ENCODE data around the gene LHPP.
A peak's percentile ranks its signal among the peaks of the same experiment; 100 is the strongest.

The LHPP gene

DNA sequence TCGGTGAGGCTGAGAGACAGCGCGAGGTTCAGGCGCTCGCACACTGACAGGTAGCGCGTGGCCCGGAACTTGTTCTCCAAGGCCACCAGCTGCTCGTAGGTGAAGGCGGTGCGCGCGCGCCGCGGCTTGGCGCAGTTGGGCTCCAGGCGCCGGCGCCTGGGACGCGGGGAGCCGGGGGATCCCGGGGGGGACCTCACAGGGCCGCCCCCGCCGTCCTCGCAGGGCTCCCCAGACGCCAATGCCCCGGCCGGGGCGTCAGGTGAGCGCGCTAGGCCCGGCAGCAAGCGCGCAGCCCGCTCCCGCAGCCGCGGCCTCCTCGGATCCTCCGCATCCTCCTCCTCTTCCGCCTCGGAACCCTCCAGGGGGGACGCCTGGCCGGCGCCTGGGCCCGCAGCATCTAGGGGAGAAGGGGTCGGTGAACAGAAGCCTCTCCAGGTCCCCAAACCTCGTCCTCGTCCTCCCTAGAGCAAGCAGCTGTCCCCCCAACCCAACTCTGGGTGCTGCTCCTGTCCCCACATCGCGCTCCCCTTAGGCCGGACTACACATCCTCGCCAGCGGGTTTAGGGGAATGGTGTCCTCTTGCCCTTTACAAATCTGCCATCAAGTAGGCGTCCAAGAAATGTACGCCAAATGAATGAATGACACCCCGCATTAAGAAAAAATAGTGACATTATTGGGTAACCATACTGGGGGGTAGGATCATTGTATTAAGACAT, 13.7 kb upstream of the LHPP start:
- DNase-seq (no peak), ATAC-seq (no peak)

DNA sequence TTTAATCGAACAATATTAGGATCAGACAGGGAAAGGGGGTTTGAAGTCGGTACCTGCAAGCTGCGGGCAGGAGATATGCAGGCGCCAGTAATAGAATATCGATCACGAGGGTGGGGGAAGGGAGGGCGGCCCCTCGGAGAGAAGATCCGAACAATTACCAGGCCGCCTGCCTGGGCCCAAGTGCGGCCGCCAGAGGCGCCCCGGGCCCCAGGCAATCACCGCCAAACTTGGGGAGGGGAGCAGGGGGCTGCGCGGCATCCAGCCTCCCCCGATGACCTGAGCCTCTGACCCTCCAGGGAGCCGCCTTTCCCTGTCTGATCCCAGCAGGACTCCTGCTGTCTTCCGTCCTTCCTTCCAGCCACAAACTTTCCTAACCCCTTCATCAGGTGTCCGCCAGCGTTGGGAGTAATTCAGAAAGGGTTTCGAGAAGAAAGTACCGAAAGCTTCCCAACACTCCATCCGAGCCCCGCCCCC, 12.9 kb upstream of the LHPP start:
- ATAC-seq (no peak), DNase-seq (no peak)

DNA sequence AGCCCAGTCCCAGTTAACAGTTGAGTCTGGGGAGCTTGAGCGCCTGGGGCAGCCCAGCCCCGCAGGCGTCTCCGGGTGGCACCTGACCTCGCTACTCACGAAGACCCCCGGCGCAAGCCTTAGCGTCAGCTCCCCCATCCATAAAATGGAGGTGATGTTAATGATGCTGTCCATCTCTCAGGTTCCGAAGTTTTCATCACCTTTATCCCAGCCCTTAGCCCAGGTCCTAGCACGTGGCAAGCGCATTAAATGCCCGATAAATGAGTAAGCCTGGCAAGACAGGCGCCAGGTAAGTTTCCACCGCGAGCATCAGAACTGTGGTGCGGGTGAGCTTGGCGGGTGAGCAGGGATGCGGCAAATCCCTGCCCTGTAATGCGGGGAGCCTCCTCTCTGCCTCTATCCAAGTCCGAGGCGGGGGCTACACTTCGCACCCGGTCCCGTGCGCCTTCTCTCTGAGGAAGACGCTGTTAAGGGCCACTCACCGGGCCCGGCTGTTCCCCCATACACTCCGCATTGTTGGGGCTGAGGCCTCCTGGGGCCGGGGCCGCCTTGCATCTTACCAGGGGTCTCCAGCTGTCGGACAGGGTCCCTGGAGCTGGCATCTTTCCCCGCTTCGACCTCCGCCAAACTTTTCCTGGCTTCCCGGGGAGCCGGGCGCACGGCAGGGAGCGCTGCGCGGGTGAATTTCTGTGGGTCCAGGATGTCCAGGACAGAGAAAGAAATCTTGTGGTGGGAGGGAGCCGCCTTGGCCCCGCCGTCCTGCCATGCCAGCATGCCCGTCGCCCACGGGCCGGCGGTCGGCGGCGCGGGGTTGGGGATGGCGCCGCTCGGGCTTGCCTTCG, 12.2 kb upstream of the LHPP start:
- no peak for ATAC-seq
- no peak for DNase-seq

DNA sequence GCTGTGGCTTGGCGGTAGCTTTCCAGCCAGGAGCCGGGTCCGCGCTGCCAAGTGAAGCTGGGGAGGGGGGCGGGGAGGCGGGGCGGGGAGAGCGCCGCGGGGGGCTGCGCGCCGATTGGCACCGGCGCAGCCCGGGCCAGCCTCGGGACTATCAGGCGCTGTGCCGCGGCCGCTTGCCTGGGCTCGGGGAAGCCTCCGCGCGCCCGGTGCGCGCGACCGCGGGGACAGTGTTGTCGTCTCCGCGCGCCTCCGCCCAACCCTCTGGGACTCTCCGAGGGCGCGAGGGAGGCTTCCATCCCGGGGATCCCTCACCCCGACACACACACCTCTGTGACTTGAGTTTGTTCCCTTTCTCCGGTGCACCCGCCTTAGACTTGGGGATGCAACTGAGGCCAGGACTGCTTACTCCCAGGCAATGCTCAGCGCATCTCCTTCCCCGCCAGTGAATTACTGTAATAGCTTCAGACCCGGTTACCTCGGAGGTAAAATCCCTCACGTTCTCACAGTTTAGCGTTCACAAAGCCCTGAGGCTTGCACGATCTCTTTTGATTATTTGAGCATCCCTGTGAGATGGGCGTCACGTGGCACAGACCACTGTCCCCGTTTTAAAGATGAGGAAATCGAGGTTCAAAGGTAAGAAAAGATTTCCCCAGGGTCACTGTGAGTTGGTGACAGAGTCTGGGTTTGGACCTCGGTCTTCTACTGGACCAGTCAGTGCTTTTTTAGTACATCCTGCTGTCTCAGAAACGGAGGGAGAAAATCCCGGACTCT, 11.4 kb upstream of the LHPP start, which contains the start of gene NKX1-2:
Gene NKX1-2, minus strand, starts transcription at position 24 of the 771 bp plus-strand sequence. CDS start 92 bp downstream, outside the sequence.
- no peak for DNase-seq
- ATAC-seq: peak; percentile 11

DNA sequence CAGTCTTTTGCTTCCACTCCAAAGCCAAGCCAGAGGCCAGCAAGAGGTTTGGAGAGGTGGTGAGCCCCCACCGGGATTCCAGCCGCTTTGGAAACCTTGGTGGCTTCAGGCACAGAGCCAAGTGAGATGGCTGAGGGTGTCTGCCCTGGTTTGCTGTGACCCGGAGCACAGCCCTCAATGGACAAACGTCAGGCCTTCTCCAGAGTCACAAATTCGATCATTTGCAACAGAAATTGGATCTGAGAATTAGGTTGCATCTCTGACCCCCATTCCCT, 10.9 kb upstream of the LHPP start:
- DNase-seq (no peak), ATAC-seq (no peak)

DNA sequence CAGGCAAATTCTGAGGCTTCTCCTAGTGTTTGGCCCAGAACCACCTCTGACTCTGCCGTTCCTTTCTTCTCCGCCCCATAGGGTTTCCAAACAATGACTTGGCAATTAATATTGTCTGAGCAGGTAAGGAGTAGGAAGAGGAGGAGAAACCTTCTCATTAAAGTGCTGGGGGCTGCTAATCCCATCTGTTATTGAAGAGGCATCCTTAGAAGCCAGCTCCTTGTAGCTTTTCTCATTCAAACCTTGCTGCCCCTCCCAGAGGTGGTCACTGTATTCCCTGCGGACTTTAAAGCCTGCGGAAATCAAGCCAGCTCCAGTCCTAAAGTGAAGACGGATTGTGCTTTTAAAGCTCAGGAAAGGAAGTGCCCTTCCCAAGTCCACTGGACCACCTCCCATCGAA, 10.3 kb upstream of the LHPP start:
- DNase-seq (no peak), ATAC-seq (no peak)

DNA sequence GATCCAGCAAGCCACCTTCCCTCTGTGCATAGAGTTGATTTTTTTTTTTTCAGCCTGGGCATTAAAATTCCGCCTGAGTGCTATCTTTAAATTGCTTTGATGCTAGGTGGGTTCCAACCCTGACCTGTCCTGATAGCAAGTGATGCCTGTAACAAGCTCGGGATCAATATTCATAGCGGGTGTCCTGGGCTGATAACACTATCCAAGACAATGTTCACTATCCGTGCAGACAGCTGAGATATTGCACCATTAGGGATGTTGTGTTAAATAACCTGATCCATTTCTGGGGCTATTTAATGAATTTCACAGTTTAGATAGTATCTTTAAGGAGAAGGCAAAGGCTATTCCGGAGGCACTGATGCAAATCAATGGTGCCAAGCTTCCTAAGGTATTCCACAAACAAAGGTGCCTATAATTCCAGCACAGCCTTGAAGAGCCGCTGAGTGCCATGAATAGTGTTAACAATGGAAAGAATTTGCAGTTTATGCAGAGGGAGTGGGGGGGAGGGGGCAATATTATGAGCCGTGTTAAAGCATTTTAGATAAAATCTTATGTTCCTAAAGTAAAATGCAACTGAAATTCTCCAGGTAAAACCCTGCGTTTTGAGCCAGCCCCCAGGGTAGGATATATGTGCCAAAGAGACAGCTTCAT, 7.5 kb upstream of the LHPP start:
- no peak for ATAC-seq
- no peak for DNase-seq

DNA sequence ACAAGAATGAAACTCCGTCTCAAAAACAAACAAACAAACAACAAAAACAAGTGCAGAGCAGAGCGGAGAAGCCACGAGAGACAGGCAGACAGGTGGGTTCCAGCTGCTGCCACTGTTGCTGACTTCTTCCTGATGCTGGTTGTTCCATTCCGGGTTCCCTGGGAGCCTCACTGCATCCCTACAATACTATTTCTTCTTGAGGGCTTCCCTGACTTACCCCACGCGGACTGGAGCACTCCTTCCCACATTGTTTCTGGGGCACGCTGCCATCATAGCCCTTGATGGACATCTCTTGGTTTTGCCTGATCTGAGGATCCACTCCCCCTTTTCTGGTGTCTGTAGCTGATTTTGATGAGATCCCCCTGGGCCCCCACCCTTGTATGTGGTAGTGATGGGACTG, 6.2 kb upstream of the LHPP start:
- no peak for ATAC-seq

DNA sequence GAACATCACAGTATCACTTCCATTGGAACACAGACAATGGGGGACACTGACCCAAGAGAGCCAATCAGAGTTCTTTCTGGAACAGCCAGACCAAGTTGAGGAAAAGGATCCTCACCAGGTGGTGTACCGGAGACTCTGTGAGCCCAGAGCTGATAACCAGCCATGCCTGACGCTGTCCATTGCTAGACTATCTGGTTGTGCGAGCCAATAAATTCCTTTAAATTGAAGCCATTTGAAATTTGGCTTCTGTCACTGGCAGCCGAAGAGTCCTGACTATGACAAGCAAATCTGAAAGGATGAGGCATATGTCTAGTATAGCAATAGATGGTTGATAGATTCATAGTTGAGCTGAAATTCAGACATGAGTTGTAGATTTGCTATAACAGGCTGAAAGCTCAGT, 3.1 kb upstream of the LHPP start:
- ATAC-seq (no peak), DNase-seq (no peak)

More for the DNA sequence above, 6.2 kb upstream of the LHPP start:
- DNase-seq: no peak

DNA sequence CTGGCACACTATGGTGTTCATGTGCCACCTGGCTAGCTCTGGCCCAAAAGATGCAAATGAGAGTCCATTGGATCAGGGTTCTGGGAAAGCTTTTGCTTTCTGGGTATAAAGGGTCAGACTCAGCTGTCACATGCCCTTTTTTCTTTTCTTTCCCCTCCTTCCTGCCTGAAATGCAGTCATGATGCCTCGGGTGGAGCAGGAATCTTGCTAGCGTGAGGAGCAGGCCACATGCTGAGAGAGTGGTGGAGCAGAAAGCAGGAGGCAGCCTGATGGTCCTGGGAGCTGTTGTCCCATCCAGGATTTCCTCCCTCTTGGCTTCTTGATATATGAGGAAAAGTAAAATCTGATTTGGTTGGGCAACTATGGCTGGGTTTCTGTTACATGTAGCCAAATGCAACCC, 2.7 kb upstream of the LHPP start:
- DNase-seq (no peak), ATAC-seq (no peak)

DNA sequence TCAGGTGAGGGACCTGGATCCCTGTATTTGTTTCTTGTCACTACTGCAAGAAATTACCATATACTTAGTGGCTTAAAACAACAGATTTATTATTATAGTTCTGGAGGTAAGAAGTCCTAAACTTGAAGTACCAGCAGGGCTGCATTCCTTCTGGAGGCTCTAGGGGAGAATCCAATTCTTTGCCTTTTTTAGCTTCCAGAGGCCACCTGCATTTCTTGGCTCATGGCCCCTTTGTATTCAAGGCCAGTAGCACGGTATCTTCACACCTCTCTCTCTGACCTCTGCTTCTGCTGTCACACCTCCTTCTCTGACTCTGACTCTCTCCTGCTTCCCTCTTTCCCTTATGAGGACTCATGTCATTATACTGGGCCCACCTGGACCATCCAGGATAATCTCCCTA, 2.2 kb upstream of the LHPP start:
- no peak for DNase-seq
- ATAC-seq: no peak

DNA sequence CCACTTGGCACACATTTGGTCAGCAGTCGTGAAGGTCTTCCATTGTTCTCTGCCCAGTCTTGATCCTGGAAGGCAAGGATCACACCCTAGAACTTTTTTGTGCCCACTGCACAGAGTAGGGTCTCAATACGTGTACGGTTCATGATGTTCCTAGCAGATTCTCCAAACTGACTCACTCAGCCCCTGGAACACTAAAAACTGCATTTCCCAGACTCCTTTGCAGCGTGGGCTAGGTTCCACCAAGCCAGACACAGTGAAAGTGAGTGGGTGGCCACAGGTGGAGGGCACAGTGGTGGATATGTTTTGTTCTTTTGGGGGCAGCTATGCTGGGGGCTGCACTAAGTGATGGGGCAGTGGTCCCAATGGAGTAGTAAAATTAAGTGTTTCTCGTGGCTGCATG, 1.5 kb upstream of the LHPP start:
- no peak for ATAC-seq
- no peak for DNase-seq

DNA sequence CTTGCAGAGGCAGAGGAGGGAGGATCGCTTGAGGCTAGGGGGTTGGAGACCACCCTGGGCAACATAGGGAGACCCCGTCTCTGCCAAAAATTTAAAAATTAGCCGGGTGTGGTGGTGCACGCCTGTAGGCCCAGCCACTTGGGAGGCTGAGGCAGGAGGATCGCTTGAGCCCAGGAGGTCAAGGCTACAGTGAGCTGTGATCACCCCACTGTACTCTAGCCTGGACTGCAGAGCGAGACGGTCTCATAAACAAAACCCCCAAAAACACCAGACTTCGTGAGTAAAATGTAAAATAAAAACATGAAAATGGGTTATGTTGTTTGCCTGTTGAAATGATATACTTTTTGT, 699 bp downstream of the LHPP start:
- DNase-seq: no peak
- ATAC-seq: no peak

DNA sequence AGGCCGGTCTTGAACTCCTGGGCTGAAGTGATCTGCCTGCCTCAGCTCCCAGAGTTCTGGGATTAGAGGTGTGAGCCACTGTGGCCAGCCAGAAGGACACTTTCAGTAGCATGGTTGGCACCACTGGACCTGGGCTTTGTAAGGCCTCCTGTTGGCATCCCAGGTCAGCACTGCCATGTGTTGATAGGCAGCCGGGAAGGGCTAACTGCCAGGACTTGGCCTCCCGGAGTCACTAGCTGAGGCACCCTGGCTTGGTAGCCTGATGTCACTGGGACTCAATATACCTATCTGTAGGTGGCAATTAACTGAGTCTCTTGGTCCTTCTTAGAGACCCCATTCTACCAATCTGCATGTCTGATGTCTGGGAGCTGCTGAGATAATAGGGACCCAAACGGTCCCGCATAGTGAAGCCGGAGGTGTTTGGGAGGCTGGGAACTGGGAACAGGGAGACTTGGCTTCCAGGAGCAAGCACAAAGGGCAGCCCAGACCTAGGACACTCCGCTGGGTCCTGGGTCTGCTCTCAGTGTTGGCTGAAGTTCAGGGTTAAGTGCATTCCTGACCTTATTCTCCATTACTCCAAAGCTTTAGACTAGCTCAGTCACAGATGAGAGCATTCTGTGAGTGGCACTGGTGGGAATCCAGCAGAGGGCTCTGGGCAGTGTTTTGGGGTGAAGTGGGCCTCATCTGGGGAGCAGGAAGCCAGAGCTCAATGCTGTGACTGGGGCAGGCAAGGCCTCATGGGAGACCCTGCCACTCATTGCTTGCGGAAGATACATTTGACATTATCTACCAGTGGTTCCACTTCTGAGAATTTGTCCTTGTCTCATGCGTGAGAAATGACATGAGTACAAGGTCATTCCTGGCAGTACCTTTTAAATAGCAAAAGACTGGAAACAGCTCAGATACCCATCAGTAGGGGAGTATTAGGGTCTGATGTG, 2.7 kb downstream of the LHPP start:
- DNase-seq: no peak

DNA sequence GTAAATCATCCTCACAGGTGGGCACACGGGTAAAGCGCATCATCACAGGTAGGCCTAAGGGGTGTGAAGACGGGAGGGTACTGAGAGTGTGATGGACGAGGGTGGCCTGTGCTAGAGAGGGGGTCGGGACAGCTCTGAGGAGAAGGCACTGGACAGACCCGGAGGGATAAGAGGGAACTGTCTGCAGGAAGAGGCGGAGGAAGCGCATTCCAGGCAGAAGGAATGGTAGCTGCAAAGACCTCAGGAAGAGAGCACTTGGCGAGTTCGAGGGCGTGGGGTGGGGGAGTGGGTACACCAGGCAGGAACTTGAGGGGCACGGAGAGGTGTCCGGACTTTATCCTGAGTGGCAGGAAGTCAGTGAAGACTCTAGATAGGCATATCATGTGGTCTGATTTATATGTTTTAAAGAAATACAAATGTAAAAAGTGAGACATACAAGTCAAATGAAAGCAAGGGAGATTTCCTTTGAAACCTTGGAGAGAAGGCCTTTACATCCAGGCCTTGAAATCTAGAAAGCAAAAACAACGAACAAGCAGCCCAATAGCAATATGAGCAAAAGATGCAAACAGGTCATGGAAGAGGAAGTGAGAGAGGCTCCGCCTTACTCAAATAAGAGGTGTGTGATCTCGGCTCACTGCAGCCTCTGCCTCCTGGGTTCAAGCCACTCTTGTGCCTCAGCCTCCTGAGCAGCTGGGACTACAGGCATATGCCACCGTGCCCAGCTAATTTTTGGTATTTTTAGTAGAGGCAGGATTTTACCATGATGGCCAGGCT, 3.6 kb downstream of the LHPP start:
- ATAC-seq: no peak
- no peak for DNase-seq

More for the DNA sequence above, 2.7 kb downstream of the LHPP start:
- ATAC-seq: no peak

DNA sequence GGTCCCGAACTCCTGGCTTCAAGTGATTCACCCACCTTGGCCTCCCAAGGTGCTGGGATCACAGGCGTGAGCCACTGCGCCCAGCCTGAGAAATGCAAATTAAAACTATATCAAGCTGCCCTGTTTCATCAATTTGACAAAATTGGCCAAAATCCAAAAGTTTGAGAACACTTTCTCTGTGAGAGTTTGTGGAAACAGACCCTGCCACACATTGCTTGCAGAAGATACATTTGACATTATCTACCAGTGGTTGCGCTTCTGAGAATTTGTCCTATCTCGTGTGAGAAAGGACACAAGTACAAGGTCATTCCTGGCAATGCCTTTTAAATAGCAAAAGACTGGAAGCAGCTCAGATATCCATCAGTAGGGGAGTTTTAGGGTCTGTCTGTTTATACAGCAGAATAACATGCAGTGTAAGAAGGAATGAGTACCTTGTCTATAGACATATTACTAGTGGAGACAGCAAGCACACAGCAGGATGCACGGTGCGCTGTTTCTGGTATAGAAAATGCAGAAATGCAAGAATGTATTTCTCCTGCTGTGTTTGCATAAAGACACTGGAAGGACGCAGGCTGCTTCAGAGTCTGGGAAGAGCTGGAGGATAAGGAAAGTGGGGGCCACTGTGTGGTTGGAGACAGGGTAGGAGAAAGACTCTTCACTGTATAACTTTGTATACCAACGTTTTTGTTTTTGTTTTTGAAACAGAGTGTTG, 4.3 kb downstream of the LHPP start:
- ATAC-seq: no peak
- DNase-seq: no peak

DNA sequence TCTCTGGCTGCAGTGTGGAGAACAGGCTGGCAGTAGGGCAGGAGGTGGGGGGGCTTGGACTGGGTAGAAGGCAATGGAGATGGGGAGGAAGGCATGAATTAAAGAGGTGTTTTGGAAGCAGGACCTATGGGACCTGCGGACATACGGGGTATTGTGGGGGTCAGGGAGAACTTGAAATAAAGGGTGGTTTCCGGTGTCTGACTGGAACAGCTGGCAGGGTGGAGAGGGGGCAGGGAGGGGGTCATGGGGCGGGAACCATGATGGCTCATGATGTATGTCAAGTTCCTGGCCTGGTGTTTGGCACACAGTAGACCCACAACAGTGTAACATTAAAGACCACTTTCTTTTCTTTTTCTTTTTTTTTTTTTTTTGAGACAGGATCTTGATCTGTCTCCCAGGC, 5.5 kb downstream of the LHPP start:
- ATAC-seq (no peak), DNase-seq (no peak)

DNA sequence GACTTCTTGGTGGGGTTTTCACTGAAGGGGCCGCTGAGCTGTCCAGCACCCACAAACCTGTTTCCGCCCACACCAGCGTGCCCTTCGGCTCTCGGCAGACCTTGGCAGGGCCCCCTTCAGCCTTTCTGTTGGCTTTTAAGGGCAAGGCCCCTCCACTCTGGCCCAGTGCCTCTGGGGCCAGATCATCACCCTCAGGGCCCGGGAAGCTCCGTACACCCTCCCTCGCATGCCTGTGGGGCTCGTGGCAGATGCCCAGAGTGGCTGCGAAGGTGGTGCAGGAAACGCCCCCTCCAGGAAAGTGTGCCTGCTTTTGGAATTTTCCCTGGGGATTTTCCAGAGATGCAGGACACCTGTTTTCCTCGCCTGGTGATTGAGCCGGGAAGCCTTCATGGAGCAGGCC, 7.0 kb downstream of the LHPP start:
- ATAC-seq (no peak), DNase-seq (no peak)

DNA sequence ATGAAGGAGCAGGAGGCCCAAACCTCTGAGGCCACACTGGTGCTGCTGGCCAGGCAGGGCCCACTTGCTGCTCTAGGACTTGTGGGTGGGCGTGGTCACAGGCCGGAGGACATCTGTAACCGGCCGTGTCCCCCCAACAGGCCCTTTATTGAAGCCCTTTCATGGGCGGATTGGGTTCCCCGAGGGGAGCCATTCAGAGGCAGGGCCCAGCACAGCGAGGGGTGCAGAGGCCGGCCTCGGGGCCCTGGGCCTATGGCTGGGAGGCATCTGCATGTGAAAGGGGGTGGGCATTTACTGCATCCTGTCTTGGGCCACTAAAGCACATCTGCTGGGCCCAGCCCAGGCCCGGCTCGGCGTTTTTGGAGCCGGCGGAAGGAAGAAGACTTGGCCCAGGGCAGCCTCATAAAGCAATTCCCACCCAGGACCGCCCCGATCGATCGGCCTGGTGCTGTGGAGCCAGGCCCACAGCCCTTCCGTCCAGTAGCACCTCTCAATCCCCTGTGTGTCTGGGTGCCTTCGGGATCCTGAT, 8.4 kb downstream of the LHPP start:
- ATAC-seq (no peak), DNase-seq (no peak)
